IMR-90 (cell line): Measurements from ENCODE around the gene PRLR. TPM values are rescaled to one million over a fixed set of nuclear protein-coding genes. Genes with fewer than 3 reads are reported as not detected.

Source experiments
- ATAC-seq: fragments of 200-7000 bp; cut with Tn5 transposase; 2 replicates; pipeline ENCODE4 v1.9.1; 2020; ENCODE audit warnings: low read depth, mild to moderate bottlenecking, moderate library complexity
- BruUV-seq: library from RNA; stranded (reverse); fragments of 400-500 nt; replicated peaks from 2 replicates; lab custom pipeline; 2021; lab: Mats Ljungman, UMichigan
- CTCF ChIA-PET: fragments of 300-600 bp; formaldehyde crosslinking; extraction: SDS; loops from one replicate; lab custom pipeline; 2021; ENCODE audit warnings: antibody characterized with exemption; lab: Yijun Ruan, JAX
- POLR2A ChIA-PET: fragments of 300-600 bp; sonication (Branson Sonifier 250); formaldehyde crosslinking; loops from one replicate; lab custom pipeline; 2022; ENCODE audit warnings: antibody characterized with exemption; ENCODE audit not compliant: unreplicated experiment; lab: Charles Lee
- DNase-seq: peaks from one replicate; pipeline ENCODE4 v3.0.0; 2013
- H2AFZ ChIP-seq: replicated peaks from 2 replicates; pipeline ENCODE3; 2013; ENCODE audit warnings: low read length, mild to moderate bottlenecking; ENCODE audit not compliant: poor library complexity
- H2AK5ac ChIP-seq: 2 replicates; pipeline ENCODE4 v1.6.1; 2013; ENCODE audit warnings: low read depth, low read length, inconsistent platforms
- H2AK9ac ChIP-seq: replicated peaks from 2 replicates; pipeline ENCODE3; 2013; ENCODE audit warnings: mild to moderate bottlenecking, low read depth, low read length, moderate library complexity; ENCODE audit not compliant: poor library complexity
- H2BK120ac ChIP-seq: 2 replicates; pipeline ENCODE4 v1.6.1; 2013; ENCODE audit warnings: low read depth, low read length, inconsistent platforms
- H2BK15ac ChIP-seq: 3 replicates; pipeline ENCODE4 v1.6.1; 2013; ENCODE audit warnings: low read depth, low read length, inconsistent platforms
- H2BK20ac ChIP-seq: 2 replicates; pipeline ENCODE4 v1.6.1; 2013; ENCODE audit warnings: low read depth, mild to moderate bottlenecking, inconsistent platforms, low read length, moderate library complexity
- H2BK5ac ChIP-seq: 2 replicates; pipeline ENCODE4 v1.6.1; 2013; ENCODE audit warnings: mild to moderate bottlenecking, low read depth, low read length, inconsistent platforms; ENCODE audit not compliant: poor library complexity, severe bottlenecking
- H3K14ac ChIP-seq: replicated peaks from 2 replicates; pipeline ENCODE4 v1.6.1; 2013; ENCODE audit warnings: low read depth, low read length, inconsistent platforms
- H3K18ac ChIP-seq: 2 replicates; pipeline ENCODE4 v1.6.1; 2013; ENCODE audit warnings: low read depth, low read length, control low read depth
- H3K23ac ChIP-seq: 2 replicates; pipeline ENCODE4 v1.6.1; 2013; ENCODE audit warnings: low read depth, low read length, inconsistent platforms
- H3K27ac ChIP-seq: 2 replicates; pipeline ENCODE4 v1.5.1; 2013; ENCODE audit warnings: mild to moderate bottlenecking, control low read depth, low read length; ENCODE audit not compliant: insufficient read depth
- H3K27me3 ChIP-seq: 2 replicates; pipeline ENCODE4 v1.6.1; 2013; ENCODE audit warnings: low read length; ENCODE audit not compliant: control insufficient read depth, insufficient read depth
- H3K36me3 ChIP-seq: 2 replicates; pipeline ENCODE4 v1.6.1; 2013; ENCODE audit warnings: low read length, mixed read lengths; ENCODE audit not compliant: control insufficient read depth, insufficient read depth
- H3K4ac ChIP-seq: 2 replicates; pipeline ENCODE4 v1.6.1; 2013; ENCODE audit warnings: low read depth, low read length, inconsistent platforms
- H3K4me1 ChIP-seq: 2 replicates; pipeline ENCODE4 v1.6.1; 2013; ENCODE audit warnings: low read length, mixed read lengths; ENCODE audit not compliant: control insufficient read depth, insufficient read depth
- H3K4me2 ChIP-seq: 2 replicates; pipeline ENCODE4 v1.6.1; 2013; ENCODE audit warnings: low read depth, mild to moderate bottlenecking, control low read depth, low read length, moderate library complexity
- H3K4me3 ChIP-seq: 2 replicates; pipeline ENCODE4 v1.5.1; 2013; ENCODE audit warnings: low read depth, mild to moderate bottlenecking, control low read depth, low read length, moderate library complexity; ENCODE audit not compliant: insufficient read depth
- H3K56ac ChIP-seq: 2 replicates; pipeline ENCODE4 v1.6.1; 2013; ENCODE audit warnings: low read length, inconsistent platforms; ENCODE audit not compliant: insufficient read depth; ENCODE audit errors: extremely low read depth
- H3K79me1 ChIP-seq, 2 experiments: 2 replicates each; pipeline ENCODE4 v1.6.1; 2013; ENCODE audit warnings: low read length in 2 of 2, inconsistent platforms in 1 of 2, low read depth in 1 of 2
- H3K9ac ChIP-seq: 2 replicates; pipeline ENCODE4 v1.6.1; 2013; ENCODE audit warnings: low read depth, low read length, control low read depth
- H3K9me1 ChIP-seq: 2 replicates; pipeline ENCODE4 v1.6.1; 2013; ENCODE audit warnings: low read length, inconsistent platforms; ENCODE audit not compliant: insufficient read depth
- H3K9me3 ChIP-seq: 2 replicates; pipeline ENCODE4 v1.6.1; 2013; ENCODE audit warnings: low read length; ENCODE audit not compliant: control insufficient read depth, insufficient read depth
- H4K20me1 ChIP-seq: 2 replicates; pipeline ENCODE4 v1.6.1; 2013; ENCODE audit warnings: low read length, inconsistent platforms; ENCODE audit not compliant: insufficient read depth
- H4K5ac ChIP-seq: 2 replicates; pipeline ENCODE4 v1.6.1; 2013; ENCODE audit warnings: mild to moderate bottlenecking, low read depth, low read length, control low read depth
- H4K8ac ChIP-seq, 2 experiments: 2 replicates each; pipeline ENCODE4 v1.6.1; 2013; ENCODE audit warnings: low read depth in 2 of 2, low read length in 2 of 2, control low read depth in 1 of 2, inconsistent platforms in 1 of 2
- H4K91ac ChIP-seq: 2 replicates; pipeline ENCODE4 v1.6.1; 2013; ENCODE audit warnings: low read depth, low read length, inconsistent platforms; ENCODE audit not compliant: insufficient read depth
- BHLHE40 ChIP-seq: fragments of 150-350 bp; IDR thresholded peaks from 2 replicates; pipeline ENCODE4 v1.6.1; 2016; ENCODE audit warnings: mild to moderate bottlenecking, low read depth, low read length
- FOS ChIP-seq: fragments of 150-350 bp; IDR thresholded peaks from 2 replicates; pipeline ENCODE4 v1.6.1; 2016; ENCODE audit warnings: low read depth, low read length
- MAZ ChIP-seq: IDR thresholded peaks from 2 replicates; pipeline ENCODE4 v1.6.1; 2012; ENCODE audit warnings: low read depth, mild to moderate bottlenecking, low read length, improper control_type of control experiment, moderate library complexity, borderline replicate concordance
- NFE2L2 ChIP-seq: fragments of 150-350 bp; IDR thresholded peaks from 2 replicates; pipeline ENCODE4 v1.6.1; 2016; ENCODE audit warnings: low read depth, mild to moderate bottlenecking, low read length
- RAD21 ChIP-seq: IDR thresholded peaks from 2 replicates; pipeline ENCODE4 v1.6.1; 2012; ENCODE audit warnings: low read length, improper control_type of control experiment
- RFX5 ChIP-seq: IDR thresholded peaks from 2 replicates; pipeline ENCODE4 v1.8.0; 2012; ENCODE audit warnings: low read depth, mild to moderate bottlenecking, low read length, moderate library complexity
- SMC3 ChIP-seq: fragments of 150-350 bp; IDR thresholded peaks from 2 replicates; pipeline ENCODE4 v1.6.1; 2016; ENCODE audit warnings: low read depth, mild to moderate bottlenecking, antibody characterized with exemption, low read length, moderate library complexity
- USF2 ChIP-seq: fragments of 150-350 bp; IDR thresholded peaks from 2 replicates; pipeline ENCODE4 v1.6.1; 2017; ENCODE audit warnings: mild to moderate bottlenecking, antibody characterized with exemption, low read length, low read depth
- WGBS, 2 experiments: methylation state at CpG; one replicate each; pipeline versions ENCODE4 v1.1.5 to v1.1.7; 2013; ENCODE audit warnings: missing lambda C conversion rate in 2 of 2; ENCODE audit not compliant: insufficient read length in 1 of 2; ENCODE audit errors: extremely low coverage in 2 of 2; 5-methylcytosine and 5-hydroxymethylcytosine counted together
- dilution Hi-C: fragments of 300-500 bp; cut with HindIII; formaldehyde crosslinking; loops from one replicate; pipeline ENCODE4 v1.14.3; 2018; ENCODE audit warnings: low sequenced_read_pairs; ENCODE audit not compliant: unreplicated experiment
- in situ Hi-C: fragments of 300-500 bp; cut with MboI; formaldehyde crosslinking; loops from 3 replicates; pipeline ENCODE4 v1.14.3; 2019; ENCODE audit warnings: low sequenced_read_pairs, inconsistent platforms, mixed read lengths
- intact Hi-C: fragments of 100-400 bp; cut with micrococcal nuclease; formaldehyde crosslinking; loops from 2 replicates; pipeline ENCODE4 v1.10.0; 2022
- polyA plus RNA-seq, 3 experiments: library from polyadenylated mRNA; depleted of rRNA; stranded (reverse); fragments of >200 nt; gene quantifications; 2 replicates each; pipeline ENCODE4 v1.2.3, GENCODE V29; 2012; ENCODE audit warnings: low replicate concordance in 1 of 3
- total RNA-seq: library from RNA; depleted of rRNA; stranded (reverse); fragments of >200 nt; gene quantifications from 2 replicates; pipeline ENCODE4 v1.2.3, GENCODE V29; 2012
- TF ChIP-seq, protein P1 (sequence below): conservative IDR thresholded peaks from 2 replicates; pipeline ENCODE4 v1.5.1; 2012; ENCODE audit warnings: mild to moderate bottlenecking, low read depth, low read length, improper control_type of control experiment
- TF ChIP-seq, protein P2 (sequence below): fragments of 150-350 bp; IDR thresholded peaks from 2 replicates; pipeline ENCODE4 v1.6.1; 2016; ENCODE audit warnings: low read depth, mild to moderate bottlenecking, low read length, moderate library complexity, borderline replicate concordance

The PRLR gene
- total and polyA plus RNA-seq, 2 of the 4 experiments (the other 2 are of a cell fraction): 0.24 to 0.54 TPM

DNA sequence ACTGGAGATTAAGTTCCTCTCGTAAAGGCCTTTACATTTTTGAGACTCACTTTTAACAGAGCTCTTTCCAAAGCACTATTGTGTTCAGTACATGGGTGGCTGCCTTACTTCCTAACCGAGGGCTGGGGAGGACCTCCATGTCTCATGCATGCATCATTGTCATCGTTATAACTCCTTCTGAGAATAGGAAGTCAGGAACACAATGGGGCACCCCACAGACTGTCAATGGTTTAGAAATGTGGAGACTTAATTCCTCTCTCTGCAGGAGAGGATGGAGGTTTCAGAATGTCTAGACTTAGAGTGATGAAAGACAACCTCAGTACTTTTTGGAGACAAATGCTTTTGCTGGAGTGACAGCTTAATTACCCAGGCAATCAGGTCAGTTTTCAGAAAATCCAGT is 83.9 kb downstream of the PRLR start:
- dilution Hi-C loops: no loop called here
- Histone ChIP-seq H4K20me1 (no peaks in the 10 kb centered on the region), H3K4me3 (no peak overlapping the region), H2AK9ac (no peak overlapping the region), H3K56ac (no peak overlapping the region), H3K18ac (no peak overlapping the region), H3K4me2 (no peak overlapping the region), H4K5ac (no peak overlapping the region), H2BK20ac (no peak overlapping the region), H2BK120ac (no peak overlapping the region), H3K79me1 (no peaks in the 10 kb centered on the region), H2BK15ac (no peak overlapping the region), H3K9me3 (no peaks in the 10 kb centered on the region), H3K27ac (no peak overlapping the region), H4K91ac (no peak overlapping the region), H3K14ac (no peak overlapping the region), H2BK5ac (no peak overlapping the region), H3K4ac (no peak overlapping the region), H2AFZ (no peak overlapping the region), H3K36me3 (no peaks in the 10 kb centered on the region), H3K9me1 (no peaks in the 10 kb centered on the region), H4K8ac (no peak overlapping the region), H3K27me3 (no peaks in the 10 kb centered on the region; the same call in none of the 2 replicates), H3K4me1 (no peaks in the 10 kb centered on the region; the same call in 1 of the 2 replicates), H3K23ac (no peak overlapping the region), H3K9ac (no peak overlapping the region), H2AK5ac (no peak overlapping the region)
- ATAC-seq (no peak), DNase-seq (no peak)
- in situ Hi-C loops: no loop called here
- no TSS peak for BruUV-seq
- no CpG with 5 or more reads among the region's 3 CpGs for WGBS, 2 experiments
- intact Hi-C loops: no loop called here
- no peak for TF ChIP-seq USF2
- TF ChIP-seq BHLHE40: no peak
- TF ChIP-seq NFE2L2: no peak
- TF ChIP-seq RFX5: no peak
- no peak for TF ChIP-seq FOS
- TF ChIP-seq RAD21: no peak
- no peak for TF ChIP-seq MAZ
- TF ChIP-seq, protein P1, sequence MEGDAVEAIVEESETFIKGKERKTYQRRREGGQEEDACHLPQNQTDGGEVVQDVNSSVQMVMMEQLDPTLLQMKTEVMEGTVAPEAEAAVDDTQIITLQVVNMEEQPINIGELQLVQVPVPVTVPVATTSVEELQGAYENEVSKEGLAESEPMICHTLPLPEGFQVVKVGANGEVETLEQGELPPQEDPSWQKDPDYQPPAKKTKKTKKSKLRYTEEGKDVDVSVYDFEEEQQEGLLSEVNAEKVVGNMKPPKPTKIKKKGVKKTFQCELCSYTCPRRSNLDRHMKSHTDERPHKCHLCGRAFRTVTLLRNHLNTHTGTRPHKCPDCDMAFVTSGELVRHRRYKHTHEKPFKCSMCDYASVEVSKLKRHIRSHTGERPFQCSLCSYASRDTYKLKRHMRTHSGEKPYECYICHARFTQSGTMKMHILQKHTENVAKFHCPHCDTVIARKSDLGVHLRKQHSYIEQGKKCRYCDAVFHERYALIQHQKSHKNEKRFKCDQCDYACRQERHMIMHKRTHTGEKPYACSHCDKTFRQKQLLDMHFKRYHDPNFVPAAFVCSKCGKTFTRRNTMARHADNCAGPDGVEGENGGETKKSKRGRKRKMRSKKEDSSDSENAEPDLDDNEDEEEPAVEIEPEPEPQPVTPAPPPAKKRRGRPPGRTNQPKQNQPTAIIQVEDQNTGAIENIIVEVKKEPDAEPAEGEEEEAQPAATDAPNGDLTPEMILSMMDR: no peak
- TF ChIP-seq, protein P2, sequence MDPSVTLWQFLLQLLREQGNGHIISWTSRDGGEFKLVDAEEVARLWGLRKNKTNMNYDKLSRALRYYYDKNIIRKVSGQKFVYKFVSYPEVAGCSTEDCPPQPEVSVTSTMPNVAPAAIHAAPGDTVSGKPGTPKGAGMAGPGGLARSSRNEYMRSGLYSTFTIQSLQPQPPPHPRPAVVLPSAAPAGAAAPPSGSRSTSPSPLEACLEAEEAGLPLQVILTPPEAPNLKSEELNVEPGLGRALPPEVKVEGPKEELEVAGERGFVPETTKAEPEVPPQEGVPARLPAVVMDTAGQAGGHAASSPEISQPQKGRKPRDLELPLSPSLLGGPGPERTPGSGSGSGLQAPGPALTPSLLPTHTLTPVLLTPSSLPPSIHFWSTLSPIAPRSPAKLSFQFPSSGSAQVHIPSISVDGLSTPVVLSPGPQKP: no peak
- TF ChIP-seq SMC3: no peak
- ChIA-PET CTCF (no interaction called here), POLR2A (no interaction called here)
